G401 (cell line): Measurements from ENCODE around the gene GPR108. TPM values are rescaled to one million over a fixed set of nuclear protein-coding genes. Genes with fewer than 3 reads are reported as not detected.
"Not testable (repeated sequence)": the region's sequence is repeated elsewhere in the genome, so short reads cannot be mapped to it uniquely, and the experiment has no call there.

Experiments
- DNase-seq: peaks from one replicate; pipeline ENCODE4 v3.0.0-alpha.2; 2015; ENCODE audit warnings: low spot score
- in situ Hi-C: cut with HindIII; loops from 2 replicates; pipeline ENCODE4 v1.10.0; 2016; ENCODE audit warnings: low sequenced_read_pairs, mixed read lengths
- total RNA-seq: library from RNA; depleted of rRNA; stranded (reverse); fragments of >200 nt; shearing (Covaris generic); gene quantifications from 2 replicates; pipeline ENCODE4 v1.2.3, GENCODE V29; 2014; rRNA removed

The GPR108 gene
- 27.5 and 34.7 TPM in 2 replicates for total RNA-seq

DNA sequence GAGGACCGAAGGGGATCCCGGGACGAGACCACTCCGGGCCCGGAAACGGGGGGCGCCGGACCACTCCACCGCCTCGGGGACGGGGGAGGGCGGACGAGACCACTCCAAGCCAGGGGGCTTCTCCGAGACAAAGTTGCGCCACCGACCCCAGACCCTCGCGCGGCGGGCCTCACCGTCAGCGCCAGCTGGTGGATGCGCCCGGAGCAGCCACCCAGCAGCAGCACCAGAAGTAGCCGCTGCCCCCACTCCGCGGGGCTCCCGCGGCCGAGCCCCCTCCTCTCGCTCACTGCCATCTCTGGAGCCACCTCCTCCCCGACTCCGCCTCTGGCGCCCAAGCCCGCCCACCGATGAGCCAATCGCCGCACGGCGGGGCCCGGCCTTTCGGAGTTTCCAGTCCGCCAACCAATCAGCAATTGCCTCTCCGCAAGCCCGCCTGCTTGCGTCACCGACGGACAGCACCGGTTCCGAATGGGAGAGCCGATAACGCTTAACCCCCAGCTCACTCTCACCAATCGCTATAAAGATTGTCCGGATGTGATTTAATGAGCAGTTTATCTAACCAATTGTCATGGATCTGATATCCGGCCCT is at the start of gene GPR108:
Gene GPR108 (minus strand): TSS at position 297 of the 589 bp plus-strand sequence. CDS start 4 bp downstream, at position 293.
- peak; percentile 100 for DNase-seq
- in situ Hi-C loops = no loop called here

DNA sequence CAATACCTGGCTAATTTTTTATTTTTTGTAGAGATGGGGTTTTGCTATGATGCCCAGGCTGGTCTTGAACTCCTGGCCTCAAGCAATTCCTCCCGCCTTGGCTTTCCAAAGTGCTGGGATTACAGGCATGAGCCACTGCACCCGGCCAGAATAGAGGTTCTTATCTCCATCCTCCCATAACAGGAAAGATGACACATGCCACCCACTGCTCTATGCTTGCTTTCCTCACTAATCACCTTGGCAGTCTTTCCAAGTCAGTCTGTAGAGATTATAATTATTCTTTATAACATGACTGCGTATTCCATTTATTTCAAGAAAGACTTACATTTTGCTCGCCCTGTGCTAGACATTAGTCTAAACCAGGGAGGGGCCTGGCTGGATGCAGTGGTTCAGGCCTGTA is 41.8 kb upstream of the GPR108 start:
- DNase-seq = no peak
- in situ Hi-C loops = no loop called here

DNA sequence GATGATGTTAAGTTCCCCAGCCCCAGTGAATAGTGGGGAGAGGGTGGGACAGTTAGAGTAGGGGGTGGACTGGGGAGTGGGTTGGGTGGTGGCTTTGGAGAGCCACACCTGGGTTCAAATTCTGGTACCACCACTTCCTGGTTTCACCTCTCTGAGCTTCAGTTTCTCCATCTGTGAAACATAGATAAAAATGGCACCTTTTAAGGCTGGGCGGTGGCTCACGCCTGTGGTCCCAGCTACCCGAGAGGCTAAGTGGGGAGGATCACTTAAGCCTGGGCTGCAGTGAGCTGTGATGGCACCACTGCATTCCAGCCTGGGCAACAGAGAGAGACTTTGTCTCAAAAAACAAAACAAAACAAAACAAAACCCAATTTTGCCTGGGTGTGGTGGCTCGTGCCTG is 41.0 kb upstream of the GPR108 start:
- in situ Hi-C loops = no loop called here

DNA sequence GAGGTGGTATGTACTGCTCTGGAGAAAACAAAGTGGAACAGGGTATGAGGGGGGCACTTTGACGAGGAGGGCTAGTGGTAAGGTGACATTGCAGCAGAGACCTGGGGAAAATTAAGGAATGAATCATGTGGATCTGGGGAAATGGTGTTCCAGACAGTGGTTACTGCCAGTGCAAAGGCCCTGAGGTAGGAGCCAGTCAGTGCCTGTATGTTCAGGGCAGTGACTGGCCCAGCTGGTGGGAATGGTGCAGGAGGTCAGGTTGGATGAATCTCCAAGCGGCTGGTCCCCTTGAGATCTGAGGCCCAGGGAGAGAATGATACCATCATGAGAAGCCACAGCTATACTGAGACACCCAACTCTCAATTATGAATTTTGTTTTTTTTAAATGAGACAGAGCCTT is 40.1 kb upstream of the GPR108 start:
- in situ Hi-C loops = no loop called here
- DNase-seq = no peak

More for the DNA sequence above, 41.0 kb upstream of the GPR108 start:
- no peak for DNase-seq

DNA sequence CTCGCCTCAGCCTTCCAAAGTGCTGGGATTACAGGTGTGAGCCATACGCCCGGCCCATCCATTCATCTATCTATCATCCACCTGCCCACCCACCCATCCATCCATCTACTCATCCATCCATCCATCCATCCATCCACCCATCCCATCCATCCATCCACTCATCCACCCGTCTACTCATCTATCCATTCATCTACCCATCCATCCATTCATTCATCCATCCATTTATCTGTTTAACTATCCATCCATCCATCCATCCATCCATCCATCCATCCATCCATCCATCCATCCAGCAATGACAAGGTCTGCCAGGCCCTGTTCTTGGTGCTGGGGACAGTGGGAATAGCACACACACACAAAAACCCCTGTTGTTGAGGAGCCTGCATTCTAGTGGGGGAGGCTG is 39.6 kb upstream of the GPR108 start:
- in situ Hi-C loops = no loop called here

DNA sequence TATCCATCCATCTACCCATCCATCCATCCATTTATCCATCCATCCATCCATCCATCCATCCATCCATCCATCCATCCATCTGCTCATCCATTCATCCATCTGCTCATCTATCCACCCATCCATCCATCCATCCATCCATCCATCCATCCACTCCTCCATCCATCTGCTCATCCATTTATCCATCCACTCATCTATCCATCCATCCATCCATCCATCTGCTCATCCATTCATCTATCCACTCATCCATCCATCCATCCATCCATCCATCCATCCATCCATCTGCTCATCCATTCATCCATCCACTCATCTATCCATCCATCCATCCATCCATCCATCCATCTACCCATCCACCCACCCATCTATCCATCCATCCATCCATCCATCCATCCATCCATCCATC is 38.7 kb upstream of the GPR108 start:
- DNase-seq, in situ Hi-C loops: not testable (repeated sequence)

More for the DNA sequence above, 39.6 kb upstream of the GPR108 start:
- DNase-seq = no peak

DNA sequence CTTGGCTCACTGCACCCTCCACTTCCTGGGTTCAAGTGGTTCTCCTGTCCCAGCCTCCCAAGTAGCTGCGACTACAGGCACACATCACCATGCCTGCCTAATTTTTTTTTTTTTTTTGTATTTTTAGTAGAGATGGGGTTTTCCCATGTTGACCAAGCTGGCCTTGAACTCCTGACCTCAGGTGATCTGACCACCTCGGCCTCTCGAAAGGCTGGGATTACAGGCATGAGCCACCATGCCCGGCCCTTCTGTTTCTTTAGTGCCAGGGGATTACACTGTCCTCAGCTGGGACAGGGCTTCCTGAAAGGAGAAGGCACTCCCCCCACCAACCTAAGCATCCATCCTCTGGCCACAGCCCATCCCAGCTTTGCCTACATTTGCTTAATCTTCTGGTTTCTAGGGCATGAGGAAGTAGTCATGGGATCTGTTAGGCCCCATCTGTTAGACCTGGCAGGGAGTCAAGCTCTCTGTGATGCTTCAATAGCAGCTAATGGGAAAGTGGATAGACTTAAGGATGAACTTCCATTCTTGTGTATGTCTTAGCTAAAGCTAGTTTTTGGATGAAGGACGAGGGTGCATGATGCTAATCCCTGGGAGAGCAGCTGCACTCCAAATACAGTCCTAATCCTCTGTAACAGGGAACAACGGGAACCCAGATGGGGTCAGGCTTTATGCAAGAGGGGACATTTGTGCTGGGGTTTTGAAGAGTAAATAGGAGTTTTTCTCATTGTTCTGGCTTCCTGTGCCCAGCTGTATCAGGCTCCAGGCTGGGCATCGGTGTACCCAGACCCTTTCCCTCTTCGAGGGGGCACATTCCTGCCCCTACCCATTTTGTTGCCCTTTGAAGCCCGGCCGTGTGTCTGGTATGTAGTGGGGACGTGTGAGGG is 37.7 kb upstream of the GPR108 start:
- no peak for DNase-seq
- in situ Hi-C loops = no loop called here

DNA sequence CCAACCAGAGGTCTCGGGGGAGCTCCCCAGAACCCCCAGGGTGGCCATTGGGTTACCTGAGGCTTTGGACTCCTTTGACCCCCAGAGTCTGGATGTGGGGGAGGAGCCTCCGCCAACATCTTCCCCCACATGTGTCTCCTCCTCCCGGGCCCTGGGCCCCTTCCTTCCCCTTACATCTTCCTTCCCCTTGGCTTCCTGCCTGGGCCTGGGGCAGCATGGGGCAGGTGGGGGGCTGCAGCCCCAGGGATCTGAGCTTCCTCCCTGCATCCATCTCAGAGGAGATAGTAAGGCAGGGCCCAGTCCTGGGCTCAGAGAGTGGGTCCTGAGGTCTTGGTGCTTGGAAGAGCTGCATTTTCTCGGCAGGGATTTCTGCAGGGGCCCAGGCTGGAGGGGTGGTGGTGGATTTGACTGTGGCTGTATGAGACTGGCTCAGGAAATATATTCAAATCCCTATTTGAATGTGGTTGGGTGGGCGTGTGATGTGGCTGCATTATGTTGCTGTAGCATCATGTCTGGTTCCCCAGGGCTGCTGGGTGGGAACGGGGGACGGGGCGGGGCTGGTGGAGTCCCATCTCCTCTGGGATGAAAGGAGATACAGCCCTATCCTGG is 36.0 kb upstream of the GPR108 start:
- in situ Hi-C loops = no loop called here
- no peak for DNase-seq

DNA sequence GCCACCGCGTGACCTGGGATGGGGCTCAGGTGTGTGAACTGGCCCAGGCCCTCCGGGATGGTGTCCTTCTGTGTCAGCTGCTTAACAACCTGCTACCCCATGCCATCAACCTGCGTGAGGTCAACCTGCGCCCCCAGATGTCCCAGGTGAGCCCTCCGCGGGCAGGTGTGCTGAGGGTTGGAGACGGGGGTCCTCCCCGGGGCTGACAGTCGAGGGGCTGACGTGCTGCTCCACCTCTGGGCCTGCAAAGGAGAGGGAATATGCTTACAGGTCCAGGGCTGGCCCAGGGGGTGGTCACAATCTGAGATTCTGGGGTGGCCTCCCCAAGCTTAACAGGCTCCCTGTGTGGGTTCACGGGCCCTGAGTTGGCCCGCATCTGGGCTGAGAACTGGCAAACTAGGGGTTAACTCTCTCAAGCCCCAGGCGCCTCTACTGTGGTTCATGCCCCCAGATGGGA is 35.5 kb upstream of the GPR108 start:
- in situ Hi-C loops = no loop called here
- no peak for DNase-seq

DNA sequence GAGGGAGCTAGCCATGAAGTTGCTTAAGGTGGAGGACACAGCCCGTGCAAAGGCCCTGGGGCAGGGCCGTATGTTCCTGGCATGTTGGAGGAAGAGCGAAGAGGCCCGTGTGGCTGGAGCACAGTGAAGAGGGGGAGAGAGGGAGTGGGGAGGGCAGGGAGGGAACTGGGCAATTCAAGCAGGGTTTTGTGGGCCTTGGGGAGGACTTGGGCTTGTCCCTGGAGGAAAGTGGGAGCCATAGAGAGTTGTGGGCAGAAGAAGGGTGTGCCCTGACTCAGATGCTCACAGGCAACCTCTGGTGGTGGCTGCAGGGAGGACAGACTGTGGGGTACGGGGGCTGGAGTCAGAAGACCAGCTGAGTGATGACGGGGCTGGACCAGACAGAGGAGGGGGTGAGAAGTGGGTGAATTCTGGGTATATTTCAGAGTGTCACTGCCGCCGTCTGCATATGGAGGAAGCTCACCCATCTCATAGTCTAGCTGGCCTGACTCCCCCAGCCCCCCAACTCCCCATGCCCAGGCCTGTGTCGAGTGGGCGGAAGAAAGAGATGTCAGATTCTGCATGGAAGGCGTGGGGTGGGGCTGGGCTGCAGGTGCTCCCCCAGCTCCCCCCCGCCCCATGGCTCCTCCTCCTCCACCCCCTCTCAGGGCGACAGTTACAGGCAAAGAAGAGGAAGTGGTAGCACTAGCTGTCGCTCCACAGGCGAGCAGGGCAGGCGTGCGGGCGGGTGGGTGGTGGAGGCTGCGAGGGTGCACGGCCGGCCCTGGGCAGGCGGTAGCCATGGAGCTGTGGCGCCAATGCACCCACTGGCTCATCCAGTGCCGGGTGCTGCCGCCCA is 34.9 kb upstream of the GPR108 start, which contains the start of gene VAV1:
Gene VAV1 (plus strand): TSS at position 681 of the 838 bp plus-strand sequence. CDS start 100 bp downstream, at position 781.
- DNase-seq = no peak

DNA sequence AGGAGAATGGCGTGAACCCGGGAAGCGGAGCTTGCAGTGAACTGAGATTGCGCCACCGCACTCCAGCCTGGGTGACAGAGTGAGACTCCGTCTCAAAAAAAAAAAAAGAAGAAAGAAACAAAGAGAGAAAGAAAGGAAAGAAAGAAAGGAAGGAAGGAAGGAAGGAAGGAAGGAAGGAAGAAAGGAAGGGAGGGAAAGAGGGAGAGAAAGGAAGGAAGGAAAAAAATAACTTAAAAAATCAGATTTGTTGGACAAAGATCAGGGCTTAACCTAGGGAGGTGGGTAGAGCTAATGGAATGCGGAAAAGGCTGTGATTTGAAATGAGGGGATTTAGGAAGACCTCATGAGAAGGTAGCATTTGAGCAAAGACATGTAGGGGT is 34.3 kb upstream of the GPR108 start:
- DNase-seq, in situ Hi-C loops: not testable (repeated sequence)

More for the DNA sequence above, 34.9 kb upstream of the GPR108 start, which contains the start of gene VAV1:
- in situ Hi-C loops = no loop called here

DNA sequence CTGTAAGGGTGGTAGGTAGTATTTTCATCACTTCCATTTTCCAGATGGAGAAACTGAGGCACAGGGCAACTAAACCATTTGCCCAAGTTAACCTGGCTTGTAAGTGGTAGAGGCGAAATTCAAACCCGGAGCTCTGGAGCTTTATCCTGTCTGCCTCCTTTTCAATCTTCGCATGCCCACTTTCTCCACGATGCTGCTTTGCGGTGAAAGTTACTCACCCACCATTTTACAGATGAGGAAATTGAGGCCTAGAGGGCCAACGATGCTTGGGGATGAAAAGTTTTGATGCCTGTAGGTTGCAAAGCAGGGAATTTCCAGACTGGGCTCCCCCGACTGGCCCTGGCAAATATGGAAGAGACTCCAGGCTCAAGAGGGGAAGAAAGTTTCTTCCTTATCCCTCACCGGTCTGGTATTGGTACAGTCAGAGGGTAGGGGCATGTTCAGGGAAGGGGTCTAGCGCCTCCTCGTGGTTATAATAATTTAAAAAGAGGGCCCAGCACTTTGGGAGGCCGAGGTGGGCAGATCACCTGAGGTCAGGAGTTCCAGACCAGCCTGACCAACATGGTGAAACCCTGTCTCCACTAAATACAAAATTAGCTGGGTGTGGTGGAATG is 31.7 kb upstream of the GPR108 start:
- peak; percentile 18 for DNase-seq
- in situ Hi-C loops = no loop called here

DNA sequence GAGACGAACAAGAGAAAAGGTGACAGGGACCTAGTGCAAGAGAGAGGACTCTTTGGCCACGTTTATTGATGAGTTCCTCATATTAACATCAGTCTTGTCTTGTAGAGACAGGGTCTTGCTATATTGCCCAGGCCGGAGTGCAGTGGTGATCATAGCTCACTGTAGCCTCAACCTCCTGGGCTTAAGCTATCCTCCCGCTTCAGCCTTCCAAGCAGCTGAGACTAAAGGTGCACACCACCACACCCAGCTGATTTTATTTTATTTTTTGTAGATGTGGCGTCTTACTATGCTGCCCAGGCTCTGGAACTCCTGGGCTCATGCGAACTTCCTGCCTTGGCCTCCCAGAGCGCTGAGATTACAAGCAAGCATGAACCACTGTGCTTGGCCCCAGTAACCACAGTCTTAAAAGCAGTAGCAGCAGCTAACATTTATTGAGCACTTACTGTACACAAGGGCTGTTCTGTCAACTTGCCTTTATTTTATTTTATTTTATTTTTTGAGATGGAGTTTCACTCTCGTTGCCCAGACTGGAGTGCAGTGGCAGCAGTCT is 30.9 kb upstream of the GPR108 start:
- no peak for DNase-seq
- in situ Hi-C loops = no loop called here

DNA sequence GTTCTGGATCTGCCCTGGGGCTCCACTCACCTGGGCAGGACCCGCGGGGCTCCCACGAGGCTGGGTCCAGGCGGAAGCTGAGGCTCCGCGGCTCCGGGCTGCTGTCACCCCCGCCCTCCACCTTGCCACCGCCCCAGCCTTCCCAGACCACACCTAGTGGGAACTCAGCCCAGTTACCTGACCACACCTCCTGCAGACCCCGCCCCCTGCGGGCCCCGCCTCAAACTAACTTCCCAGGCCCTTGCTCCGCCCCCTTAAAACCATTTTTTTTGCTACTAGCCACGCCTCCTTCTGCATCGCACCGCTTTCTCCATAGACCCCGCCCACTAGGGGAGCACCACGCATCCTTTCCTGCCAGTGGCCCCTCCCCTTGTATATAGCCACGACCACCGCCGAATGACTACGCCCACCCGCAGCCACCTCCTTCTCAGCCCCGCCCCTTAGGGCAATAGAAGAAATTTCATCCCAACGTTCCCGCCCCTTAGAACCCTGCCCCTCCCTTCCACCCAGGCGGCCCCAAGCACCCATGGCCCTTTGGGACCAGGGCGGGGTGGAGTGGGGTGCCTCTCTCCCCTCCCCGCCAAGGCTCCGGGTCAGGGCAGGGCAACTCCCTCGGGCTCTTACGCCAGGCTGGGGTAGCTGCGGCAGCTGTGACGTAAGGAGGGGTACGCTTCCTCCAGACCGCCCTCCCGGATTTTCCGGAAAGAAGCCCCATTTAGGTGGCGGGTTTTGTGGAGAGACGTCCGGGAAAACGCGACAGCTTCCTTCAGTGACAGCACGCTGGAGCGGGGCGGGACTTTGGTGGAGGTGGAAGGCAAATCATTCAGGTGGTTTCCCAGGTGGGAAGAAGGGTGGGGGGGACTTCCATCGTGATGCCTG is 30.2 kb upstream of the GPR108 start, which contains the start of gene SH2D3A:
Gene SH2D3A (minus strand): TSS at position 79 of the 879 bp plus-strand sequence. CDS start 3,687 bp downstream, outside the sequence.
- in situ Hi-C loops = no loop called here
- DNase-seq = peak; percentile 23

DNA sequence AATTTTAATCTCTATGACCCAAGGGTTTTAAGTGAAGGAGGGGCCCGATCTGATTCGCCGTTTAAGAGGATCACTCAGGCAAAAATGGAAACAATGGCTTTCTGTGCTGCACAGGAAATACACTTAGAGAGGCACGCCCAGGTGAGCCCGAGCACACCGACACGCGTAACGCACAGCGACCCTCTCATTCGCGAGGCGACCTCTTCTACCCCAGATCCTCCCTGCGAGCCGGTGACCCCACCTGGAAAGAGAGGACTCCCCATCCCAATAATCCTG is 29.6 kb upstream of the GPR108 start:
- DNase-seq = no peak
- in situ Hi-C loops = no loop called here

DNA sequence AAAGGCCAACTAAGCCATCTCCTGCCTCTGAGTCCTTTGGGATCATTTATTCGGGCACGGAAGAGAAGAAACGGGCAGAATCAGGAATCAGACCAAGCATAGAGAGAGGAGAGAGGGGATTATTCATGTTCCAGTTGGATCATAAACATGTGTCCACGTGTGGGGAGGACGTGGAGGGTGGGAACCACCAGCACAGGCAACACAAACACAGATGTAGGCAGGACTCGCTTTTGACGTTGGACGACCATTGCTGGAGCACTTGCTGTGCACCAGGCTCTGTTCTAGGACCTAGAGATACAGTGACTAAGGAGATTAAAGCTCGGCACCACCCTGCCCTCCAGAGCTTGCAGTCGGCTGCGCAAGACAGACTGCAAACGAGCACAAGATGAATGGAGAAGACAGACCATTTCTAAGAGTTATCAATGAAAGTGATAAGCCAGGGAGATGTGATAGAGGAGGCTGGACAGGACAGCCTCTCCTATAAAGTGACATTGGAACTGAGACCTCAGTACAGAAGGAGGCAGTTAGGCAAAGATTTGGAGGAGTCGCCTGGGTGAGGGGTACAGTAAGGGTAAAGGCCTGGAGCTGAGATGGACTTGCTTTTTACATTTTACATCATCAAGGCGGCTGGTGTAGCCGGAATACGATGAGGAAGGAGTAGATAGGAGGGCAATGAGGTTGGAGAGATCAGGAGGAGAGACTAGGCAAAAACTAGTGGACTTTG is 29.1 kb upstream of the GPR108 start:
- in situ Hi-C loops = no loop called here
- no peak for DNase-seq
